Uterus (tissue), 2 donors: ENCODE data around the gene VKORC1.

Experiments
- CTCF ChIP-seq, 4 experiments: fragments of 200-600 bp in 2 of 4; fragments of 450-650 bp in 2 of 4; sonication (generic) in 2 of 4; IDR thresholded peaks; one replicate each; pipeline ENCODE4 v1.5.1; 2016 to 2019; ENCODE audit warnings: antibody characterized with exemption in 4 of 4, mild to moderate bottlenecking in 2 of 4, moderate library complexity in 1 of 4
- POLR2A ChIP-seq, 2 donors: fragments of 450-650 bp; IDR thresholded peaks; one replicate each; pipeline ENCODE4 v1.6.1; 2016; ENCODE audit warnings: antibody characterized with exemption in 2 of 2, mild to moderate bottlenecking in 1 of 2, moderate library complexity in 1 of 2

- TF ChIP-seq CTCF (IDR thresholded peaks at IDR 0.05) (no peak), POLR2A (IDR thresholded peaks at IDR 0.05) (no peak)
These were observed 34.3 kb upstream of the VKORC1 start for GRCh38 chr16:31128711-31129567.
